ENCODE results near the gene SLC41A1.

DNA sequence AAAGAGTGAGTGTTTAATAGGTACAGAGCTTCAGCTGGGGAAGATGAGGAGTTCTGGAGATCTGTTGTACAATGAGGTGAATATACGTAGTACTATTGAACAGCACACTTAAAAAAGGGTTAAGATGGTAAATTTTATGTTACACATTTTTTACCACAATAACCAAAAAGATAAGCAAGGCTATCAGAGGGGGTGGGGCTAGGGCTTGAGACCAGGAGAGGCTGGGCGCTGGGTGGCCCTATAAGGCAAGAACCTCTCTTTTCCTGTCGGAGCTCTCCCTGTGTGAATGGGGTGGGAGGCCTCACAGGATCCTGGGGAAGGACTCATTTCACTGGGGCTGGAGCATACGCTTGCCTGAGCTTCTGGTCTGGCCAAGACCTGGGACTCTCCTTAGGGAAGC is 9.0 kb downstream of the SLC41A1 start:
- TF ChIP-seq POLR2AphosphoS5 (IDR thresholded peaks at IDR 0.05; ENCODE audit: low read depth, low read length): no peak
- no peak for TF ChIP-seq POLR2A (IDR thresholded peaks at IDR 0.05; ENCODE audit: low read depth, low read length)
- TF ChIP-seq PAX5 (IDR thresholded peaks at IDR 0.05; ENCODE audit: insufficient read depth, low read length, severe bottlenecking): no peak

Data from GM12891 (cell line).